IMR-90 (cell line): ENCODE results near the gene RFT1. TPM values are rescaled to one million over a fixed set of nuclear protein-coding genes. Genes with fewer than 3 reads are reported as not detected.
A peak's percentile ranks its signal among the peaks of the same experiment; 100 is the strongest.

Source experiments
- ATAC-seq: fragments of 200-7000 bp; cut with Tn5 transposase; 2 replicates; pipeline ENCODE4 v1.9.1; 2020; ENCODE audit warnings: low read depth, mild to moderate bottlenecking, moderate library complexity
- BruUV-seq: library from RNA; stranded (reverse); fragments of 400-500 nt; replicated peaks from 2 replicates; lab custom pipeline; 2021; lab: Mats Ljungman, UMichigan
- CTCF ChIA-PET: fragments of 300-600 bp; formaldehyde crosslinking; extraction: SDS; loops from one replicate; lab custom pipeline; 2021; ENCODE audit warnings: antibody characterized with exemption; lab: Yijun Ruan, JAX
- POLR2A ChIA-PET: fragments of 300-600 bp; sonication (Branson Sonifier 250); formaldehyde crosslinking; loops from one replicate; lab custom pipeline; 2022; ENCODE audit warnings: antibody characterized with exemption; ENCODE audit not compliant: unreplicated experiment; lab: Charles Lee
- DNase-seq: peaks from one replicate; pipeline ENCODE4 v3.0.0; 2013
- H2AFZ ChIP-seq: replicated peaks from 2 replicates; pipeline ENCODE3; 2013; ENCODE audit warnings: low read length, mild to moderate bottlenecking; ENCODE audit not compliant: poor library complexity
- H2AK5ac ChIP-seq: 2 replicates; pipeline ENCODE4 v1.6.1; 2013; ENCODE audit warnings: low read depth, low read length, inconsistent platforms
- H2AK9ac ChIP-seq: replicated peaks from 2 replicates; pipeline ENCODE3; 2013; ENCODE audit warnings: mild to moderate bottlenecking, low read depth, low read length, moderate library complexity; ENCODE audit not compliant: poor library complexity
- H2BK120ac ChIP-seq: 2 replicates; pipeline ENCODE4 v1.6.1; 2013; ENCODE audit warnings: low read depth, low read length, inconsistent platforms
- H2BK15ac ChIP-seq: 3 replicates; pipeline ENCODE4 v1.6.1; 2013; ENCODE audit warnings: low read depth, low read length, inconsistent platforms
- H2BK20ac ChIP-seq: 2 replicates; pipeline ENCODE4 v1.6.1; 2013; ENCODE audit warnings: low read depth, mild to moderate bottlenecking, inconsistent platforms, low read length, moderate library complexity
- H2BK5ac ChIP-seq: 2 replicates; pipeline ENCODE4 v1.6.1; 2013; ENCODE audit warnings: mild to moderate bottlenecking, low read depth, low read length, inconsistent platforms; ENCODE audit not compliant: poor library complexity, severe bottlenecking
- H3K14ac ChIP-seq: replicated peaks from 2 replicates; pipeline ENCODE4 v1.6.1; 2013; ENCODE audit warnings: low read depth, low read length, inconsistent platforms
- H3K18ac ChIP-seq: 2 replicates; pipeline ENCODE4 v1.6.1; 2013; ENCODE audit warnings: low read depth, low read length, control low read depth
- H3K23ac ChIP-seq: 2 replicates; pipeline ENCODE4 v1.6.1; 2013; ENCODE audit warnings: low read depth, low read length, inconsistent platforms
- H3K27ac ChIP-seq: 2 replicates; pipeline ENCODE4 v1.5.1; 2013; ENCODE audit warnings: mild to moderate bottlenecking, control low read depth, low read length; ENCODE audit not compliant: insufficient read depth
- H3K27me3 ChIP-seq: 2 replicates; pipeline ENCODE4 v1.6.1; 2013; ENCODE audit warnings: low read length; ENCODE audit not compliant: control insufficient read depth, insufficient read depth
- H3K36me3 ChIP-seq: 2 replicates; pipeline ENCODE4 v1.6.1; 2013; ENCODE audit warnings: low read length, mixed read lengths; ENCODE audit not compliant: control insufficient read depth, insufficient read depth
- H3K4ac ChIP-seq: 2 replicates; pipeline ENCODE4 v1.6.1; 2013; ENCODE audit warnings: low read depth, low read length, inconsistent platforms
- H3K4me1 ChIP-seq: 2 replicates; pipeline ENCODE4 v1.6.1; 2013; ENCODE audit warnings: low read length, mixed read lengths; ENCODE audit not compliant: control insufficient read depth, insufficient read depth
- H3K4me2 ChIP-seq: 2 replicates; pipeline ENCODE4 v1.6.1; 2013; ENCODE audit warnings: low read depth, mild to moderate bottlenecking, control low read depth, low read length, moderate library complexity
- H3K4me3 ChIP-seq: 2 replicates; pipeline ENCODE4 v1.5.1; 2013; ENCODE audit warnings: low read depth, mild to moderate bottlenecking, control low read depth, low read length, moderate library complexity; ENCODE audit not compliant: insufficient read depth
- H3K56ac ChIP-seq: 2 replicates; pipeline ENCODE4 v1.6.1; 2013; ENCODE audit warnings: low read length, inconsistent platforms; ENCODE audit not compliant: insufficient read depth; ENCODE audit errors: extremely low read depth
- H3K79me1 ChIP-seq, 2 experiments: 2 replicates each; pipeline ENCODE4 v1.6.1; 2013; ENCODE audit warnings: low read length in 2 of 2, inconsistent platforms in 1 of 2, low read depth in 1 of 2
- H3K9ac ChIP-seq: 2 replicates; pipeline ENCODE4 v1.6.1; 2013; ENCODE audit warnings: low read depth, low read length, control low read depth
- H3K9me1 ChIP-seq: 2 replicates; pipeline ENCODE4 v1.6.1; 2013; ENCODE audit warnings: low read length, inconsistent platforms; ENCODE audit not compliant: insufficient read depth
- H3K9me3 ChIP-seq: 2 replicates; pipeline ENCODE4 v1.6.1; 2013; ENCODE audit warnings: low read length; ENCODE audit not compliant: control insufficient read depth, insufficient read depth
- H4K20me1 ChIP-seq: 2 replicates; pipeline ENCODE4 v1.6.1; 2013; ENCODE audit warnings: low read length, inconsistent platforms; ENCODE audit not compliant: insufficient read depth
- H4K5ac ChIP-seq: 2 replicates; pipeline ENCODE4 v1.6.1; 2013; ENCODE audit warnings: mild to moderate bottlenecking, low read depth, low read length, control low read depth
- H4K8ac ChIP-seq, 2 experiments: 2 replicates each; pipeline ENCODE4 v1.6.1; 2013; ENCODE audit warnings: low read depth in 2 of 2, low read length in 2 of 2, control low read depth in 1 of 2, inconsistent platforms in 1 of 2
- H4K91ac ChIP-seq: 2 replicates; pipeline ENCODE4 v1.6.1; 2013; ENCODE audit warnings: low read depth, low read length, inconsistent platforms; ENCODE audit not compliant: insufficient read depth
- BHLHE40 ChIP-seq: fragments of 150-350 bp; IDR thresholded peaks from 2 replicates; pipeline ENCODE4 v1.6.1; 2016; ENCODE audit warnings: mild to moderate bottlenecking, low read depth, low read length
- CEBPB ChIP-seq: IDR thresholded peaks from 2 replicates; pipeline ENCODE4 v1.6.1; 2012; ENCODE audit warnings: low read depth, low read length, improper control_type of control experiment
- CHD1 ChIP-seq: IDR thresholded peaks from 2 replicates; pipeline ENCODE4 v1.6.1; 2012; ENCODE audit warnings: low read depth, low read length, improper control_type of control experiment
- CTCF ChIP-seq: conservative IDR thresholded peaks from 2 replicates; pipeline ENCODE4 v1.5.1; 2012; ENCODE audit warnings: mild to moderate bottlenecking, low read depth, low read length, improper control_type of control experiment
- ELK1 ChIP-seq: fragments of 150-350 bp; IDR thresholded peaks from 2 replicates; pipeline ENCODE4 v1.6.1; 2016; ENCODE audit warnings: low read depth, mild to moderate bottlenecking, low read length, moderate library complexity, borderline replicate concordance
- FOS ChIP-seq: fragments of 150-350 bp; IDR thresholded peaks from 2 replicates; pipeline ENCODE4 v1.6.1; 2016; ENCODE audit warnings: low read depth, low read length
- MAFK ChIP-seq: IDR thresholded peaks from 2 replicates; pipeline ENCODE4 v1.6.1; 2012; ENCODE audit warnings: low read depth, low read length, improper control_type of control experiment
- MAZ ChIP-seq: IDR thresholded peaks from 2 replicates; pipeline ENCODE4 v1.6.1; 2012; ENCODE audit warnings: low read depth, mild to moderate bottlenecking, low read length, improper control_type of control experiment, moderate library complexity, borderline replicate concordance
- MXI1 ChIP-seq: IDR thresholded peaks from 2 replicates; pipeline ENCODE4 v1.6.1; 2012; ENCODE audit warnings: low read depth, mild to moderate bottlenecking, low read length, moderate library complexity, borderline replicate concordance
- NFE2L2 ChIP-seq: fragments of 150-350 bp; IDR thresholded peaks from 2 replicates; pipeline ENCODE4 v1.6.1; 2016; ENCODE audit warnings: low read depth, mild to moderate bottlenecking, low read length
- RCOR1 ChIP-seq: IDR thresholded peaks from 2 replicates; pipeline ENCODE4 v1.6.1; 2012; ENCODE audit warnings: mild to moderate bottlenecking, low read length, improper control_type of control experiment; ENCODE audit not compliant: insufficient replicate concordance
- RFX5 ChIP-seq: IDR thresholded peaks from 2 replicates; pipeline ENCODE4 v1.8.0; 2012; ENCODE audit warnings: low read depth, mild to moderate bottlenecking, low read length, moderate library complexity
- SMC3 ChIP-seq: fragments of 150-350 bp; IDR thresholded peaks from 2 replicates; pipeline ENCODE4 v1.6.1; 2016; ENCODE audit warnings: low read depth, mild to moderate bottlenecking, antibody characterized with exemption, low read length, moderate library complexity
- USF2 ChIP-seq: fragments of 150-350 bp; IDR thresholded peaks from 2 replicates; pipeline ENCODE4 v1.6.1; 2017; ENCODE audit warnings: mild to moderate bottlenecking, antibody characterized with exemption, low read length, low read depth
- WGBS, 2 experiments: methylation state at CpG; one replicate each; pipeline versions ENCODE4 v1.1.5 to v1.1.7; 2013; ENCODE audit warnings: missing lambda C conversion rate in 2 of 2; ENCODE audit not compliant: insufficient read length in 1 of 2; ENCODE audit errors: extremely low coverage in 2 of 2; 5-methylcytosine and 5-hydroxymethylcytosine counted together
- dilution Hi-C: fragments of 300-500 bp; cut with HindIII; formaldehyde crosslinking; loops from one replicate; pipeline ENCODE4 v1.14.3; 2018; ENCODE audit warnings: low sequenced_read_pairs; ENCODE audit not compliant: unreplicated experiment
- in situ Hi-C: fragments of 300-500 bp; cut with MboI; formaldehyde crosslinking; loops from 3 replicates; pipeline ENCODE4 v1.14.3; 2019; ENCODE audit warnings: low sequenced_read_pairs, inconsistent platforms, mixed read lengths
- intact Hi-C: fragments of 100-400 bp; cut with micrococcal nuclease; formaldehyde crosslinking; loops from 2 replicates; pipeline ENCODE4 v1.10.0; 2022
- polyA plus RNA-seq, 3 experiments: library from polyadenylated mRNA; depleted of rRNA; stranded (reverse); fragments of >200 nt; gene quantifications; 2 replicates each; pipeline ENCODE4 v1.2.3, GENCODE V29; 2012; ENCODE audit warnings: low replicate concordance in 1 of 3
- total RNA-seq: library from RNA; depleted of rRNA; stranded (reverse); fragments of >200 nt; gene quantifications from 2 replicates; pipeline ENCODE4 v1.2.3, GENCODE V29; 2012

Gene RFT1
- total and polyA plus RNA-seq, 2 of the 4 experiments (the other 2 are of a cell fraction) = 14.5 to 23.5 TPM

- TF ChIP-seq BHLHE40 (no peak), FOS (no peak), MAFK (no peak), MXI1 (no peak)
Measured at GRCh38 chr3:53144446-53144845, 14.2 kb upstream of the RFT1 start (continued).

- Histone ChIP-seq H2AK5ac (no peak overlapping the region), H3K9me3 (no peaks in the 10 kb centered on the region), H2BK15ac (no peak overlapping the region), H2BK20ac (no peak overlapping the region), H2AFZ (peak overlapping the region; percentile 14), H3K23ac (no peak overlapping the region), H3K4me1 (peaks cover 15% of the 10 kb centered on the region), H3K9me1 (peaks cover 14% of the 10 kb centered on the region), H4K8ac (no peak overlapping the region), H3K27me3 (no peaks in the 10 kb centered on the region; the same call in none of the 2 replicates), H2BK5ac (no peak overlapping the region), H3K18ac (no peak overlapping the region), H4K91ac (no peak overlapping the region), H3K36me3 (no peaks in the 10 kb centered on the region), H3K9ac (no peak overlapping the region), H3K4ac (no peak overlapping the region), H4K20me1 (peaks cover 3% of the 10 kb centered on the region; the same call in 1 of the 2 replicates), H3K79me1 (0 out of 4 replicates have a peak, but pooled peaks cover 0 to 6% of the 10 kb centered on the region in 2 experiments), H3K27ac (no peak overlapping the region), H3K4me3 (no peak overlapping the region), H3K4me2 (no peak overlapping the region), H3K14ac (no peak overlapping the region), H2BK120ac (no peak overlapping the region), H4K5ac (no peak overlapping the region), H3K56ac (no peak overlapping the region), H2AK9ac (no peak overlapping the region)
- dilution Hi-C loops (no loop called here), intact Hi-C loops (no loop called here), in situ Hi-C loops (no loop called here)
- no peak for ATAC-seq
- POLR2A ChIA-PET = no interaction called here
- BruUV-seq = no TSS peak
- WGBS, 2 experiments = no CpG with 5 or more reads among the region's 3 CpGs
- CTCF ChIA-PET = no interaction called here
- no peak for DNase-seq
- no peak for TF ChIP-seq CEBPB
- no peak for TF ChIP-seq MAFK
- no peak for TF ChIP-seq USF2
- no peak for TF ChIP-seq FOS
- TF ChIP-seq RFX5 = no peak
- no peak for TF ChIP-seq NFE2L2
- no peak for TF ChIP-seq SMC3
- TF ChIP-seq MXI1 = no peak
- TF ChIP-seq CTCF = no peak
- TF ChIP-seq CHD1 = no peak
- no peak for TF ChIP-seq RCOR1
- TF ChIP-seq BHLHE40 = no peak
- TF ChIP-seq ELK1 = no peak
- TF ChIP-seq MAZ = no peak
Measured at GRCh38 chr3:53142986-53143385, 12.8 kb upstream of the RFT1 start.
